Fibroblast of skin of left quadriceps (primary cell): Measurements from ENCODE around the gene TSPAN18.

Experiments used
- DNase-seq, 2 experiments: peaks; one replicate each; pipeline ENCODE4 v3.0.0-alpha.2; 2013; ENCODE audit warnings: low read depth in 2 of 2

Gene TSPAN18, protein sequence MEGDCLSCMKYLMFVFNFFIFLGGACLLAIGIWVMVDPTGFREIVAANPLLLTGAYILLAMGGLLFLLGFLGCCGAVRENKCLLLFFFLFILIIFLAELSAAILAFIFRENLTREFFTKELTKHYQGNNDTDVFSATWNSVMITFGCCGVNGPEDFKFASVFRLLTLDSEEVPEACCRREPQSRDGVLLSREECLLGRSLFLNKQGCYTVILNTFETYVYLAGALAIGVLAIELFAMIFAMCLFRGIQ

DNA sequence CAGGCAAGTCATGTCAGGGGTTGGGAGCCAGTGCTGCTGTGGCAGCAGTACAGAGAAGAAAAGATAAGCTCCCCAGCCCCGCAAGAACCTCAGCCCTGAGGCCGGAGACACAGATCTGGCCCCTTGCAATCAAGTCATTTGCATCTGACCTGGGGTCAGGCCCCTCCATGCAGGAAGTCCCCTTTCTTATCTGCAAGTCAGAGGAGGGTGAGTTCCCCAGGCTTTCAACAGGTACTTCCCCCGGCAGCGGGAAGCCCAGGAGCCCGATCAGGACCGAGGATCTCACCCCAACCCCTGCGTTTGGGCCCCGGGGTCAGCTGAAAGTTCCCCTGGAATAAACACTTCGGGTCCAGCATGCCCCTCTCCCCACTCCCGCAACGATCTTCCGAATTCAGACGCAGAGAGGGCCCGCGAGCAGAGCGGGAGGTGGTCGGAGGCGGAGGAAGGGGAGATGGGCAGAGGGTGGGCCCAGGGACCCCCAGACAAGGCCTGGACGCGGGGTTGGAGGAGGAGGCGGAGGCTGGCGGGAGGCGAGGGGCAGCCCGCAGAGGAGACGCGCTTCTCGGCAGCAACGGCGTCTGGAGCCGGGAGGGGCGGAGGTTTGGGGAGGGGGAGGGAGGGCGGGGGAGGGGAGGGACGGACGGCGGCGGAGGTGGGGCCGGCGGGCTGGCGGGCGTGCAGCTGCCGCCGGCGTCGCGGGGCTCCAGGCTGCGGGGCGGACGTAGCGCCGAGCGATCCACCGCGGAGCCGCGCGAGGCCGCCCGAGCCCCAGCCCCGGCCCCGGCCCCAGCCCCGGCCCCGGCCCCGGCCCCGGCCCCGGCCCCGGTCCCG lies at the start of gene TSPAN18:
Gene TSPAN18, plus strand, starts transcription at position 680 of the 831 bp plus-strand sequence. CDS start 179,455 bp downstream, outside the sequence.
- DNase-seq: no peak

DNA sequence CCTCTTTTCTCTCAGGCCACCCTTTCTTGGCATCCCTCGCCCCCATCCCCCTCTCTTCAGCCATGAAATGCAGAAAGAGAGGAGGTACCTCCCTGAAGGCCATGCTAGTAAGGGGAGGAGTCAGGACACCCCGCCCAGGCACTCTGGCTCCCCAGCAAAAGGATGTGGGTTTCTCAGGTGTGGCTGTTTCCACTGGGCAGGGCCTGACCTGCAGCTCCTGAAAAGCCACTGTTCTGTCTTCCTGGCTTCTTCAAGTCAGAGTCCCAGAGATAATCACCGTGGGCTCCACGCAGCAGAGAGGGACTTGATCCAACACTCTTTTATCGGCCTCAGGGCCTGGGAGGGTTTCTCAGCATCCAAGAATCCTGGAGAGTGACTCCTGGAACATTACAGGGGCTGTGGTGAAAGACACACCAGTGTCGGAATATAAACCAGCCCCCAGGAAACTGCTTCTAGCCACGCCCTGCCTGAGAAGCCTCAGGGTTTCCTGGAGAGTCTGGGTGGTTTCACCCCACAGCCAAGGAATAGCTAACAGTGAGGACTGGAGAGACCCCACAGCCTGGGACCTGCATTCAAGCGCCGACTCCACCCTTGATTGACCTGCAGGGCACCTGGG lies 45.7 kb upstream of the TSPAN18 start:
- DNase-seq: no peak

DNA sequence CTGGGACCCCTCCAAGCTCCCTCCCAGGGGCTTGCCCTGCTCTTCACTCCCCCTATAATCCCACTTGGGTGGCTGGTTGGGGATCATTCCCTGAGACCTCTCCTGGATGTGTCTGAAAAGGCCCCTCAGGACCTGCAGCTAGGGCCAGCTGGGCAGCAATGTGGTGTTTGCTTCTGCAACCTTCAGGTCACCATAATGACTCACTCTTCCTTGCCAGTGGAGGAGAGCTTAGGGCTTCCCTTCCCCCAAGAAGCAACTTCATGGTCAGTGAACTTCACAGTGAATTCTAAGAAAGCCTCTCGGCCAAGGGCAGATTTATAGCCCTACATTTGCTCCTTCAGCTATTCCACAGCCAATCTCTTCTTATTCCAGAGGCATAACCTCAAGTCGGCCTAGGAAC lies 45.1 kb upstream of the TSPAN18 start:
- DNase-seq: no peak

DNA sequence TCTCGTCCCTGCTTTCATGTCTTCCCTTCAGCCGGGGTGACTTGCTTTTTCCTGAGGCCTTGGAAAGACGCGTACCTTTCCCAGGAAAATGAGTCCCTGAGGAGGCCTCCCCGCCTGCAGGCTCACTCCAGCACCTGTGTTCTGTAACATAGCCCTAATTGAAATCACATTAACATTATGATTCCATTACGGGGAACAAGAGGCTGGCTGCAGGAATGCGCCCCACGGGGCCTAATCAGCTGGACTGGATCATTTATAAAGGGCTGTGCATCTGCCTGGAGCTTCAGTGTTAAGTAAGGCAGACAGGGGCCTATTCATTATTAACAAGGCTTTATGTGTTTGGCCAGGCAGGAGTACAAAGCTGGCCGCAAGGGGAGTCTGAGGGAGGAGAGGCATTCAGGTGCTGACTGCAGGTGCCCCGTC lies 41.9 kb upstream of the TSPAN18 start:
- DNase-seq: no peak

DNA sequence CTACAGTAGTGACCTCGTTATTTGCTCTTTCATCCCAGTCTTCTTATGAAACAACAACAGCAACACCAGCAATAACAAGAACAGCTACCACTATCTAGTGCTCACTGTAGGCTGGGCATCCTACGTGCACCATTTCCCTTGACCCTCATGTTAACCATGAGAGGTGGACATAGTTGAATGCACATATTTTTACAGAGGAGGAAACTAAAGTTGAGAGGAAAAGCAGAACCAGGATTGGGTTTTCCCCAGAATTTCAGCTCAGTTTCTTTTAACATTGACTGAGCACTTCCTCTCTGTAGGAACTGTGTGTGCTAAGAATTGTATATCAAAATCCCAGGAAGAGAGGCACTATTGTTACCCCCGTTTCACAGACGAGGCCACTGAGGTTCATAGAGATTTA lies 39.4 kb upstream of the TSPAN18 start:
- no peak for DNase-seq

DNA sequence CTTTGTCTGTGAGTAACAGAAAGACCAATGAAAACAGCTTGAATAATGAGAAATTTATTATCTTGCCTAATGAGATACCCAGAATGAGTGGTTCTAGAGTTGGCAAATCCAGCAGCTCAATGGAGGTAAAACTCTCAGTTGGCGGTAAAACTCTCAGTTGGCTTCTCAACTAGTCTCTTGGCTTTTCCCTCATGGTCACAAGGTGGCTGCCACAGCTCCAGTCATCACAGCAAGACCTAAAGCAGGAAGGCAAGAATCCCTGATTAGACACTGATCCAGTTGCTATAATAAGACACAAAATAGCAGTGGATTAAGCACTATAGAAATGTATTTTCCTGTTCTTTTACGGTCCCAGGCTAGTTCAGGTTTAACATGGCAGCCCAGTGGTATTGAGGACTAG lies 37.5 kb upstream of the TSPAN18 start:
- no peak for DNase-seq

DNA sequence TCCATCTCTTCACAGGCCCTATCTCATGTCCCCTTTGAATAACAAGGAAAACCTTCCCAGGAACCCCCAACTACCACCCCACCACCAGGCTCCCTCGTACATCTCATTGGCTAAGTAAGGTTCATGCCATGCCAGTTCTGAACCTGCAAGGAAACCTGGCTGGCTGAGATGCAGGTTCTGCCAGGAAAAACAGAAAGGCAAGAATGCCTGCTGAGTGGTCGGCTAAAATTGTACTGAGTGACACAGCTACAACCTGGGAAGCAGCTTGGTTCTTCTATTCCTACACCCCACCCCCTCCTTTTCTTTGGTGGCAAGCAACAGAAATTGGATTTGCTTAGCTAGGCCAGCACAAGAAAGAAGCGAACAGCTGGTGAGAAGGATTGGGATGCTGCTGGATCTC lies 36.1 kb upstream of the TSPAN18 start:
- no peak for DNase-seq

DNA sequence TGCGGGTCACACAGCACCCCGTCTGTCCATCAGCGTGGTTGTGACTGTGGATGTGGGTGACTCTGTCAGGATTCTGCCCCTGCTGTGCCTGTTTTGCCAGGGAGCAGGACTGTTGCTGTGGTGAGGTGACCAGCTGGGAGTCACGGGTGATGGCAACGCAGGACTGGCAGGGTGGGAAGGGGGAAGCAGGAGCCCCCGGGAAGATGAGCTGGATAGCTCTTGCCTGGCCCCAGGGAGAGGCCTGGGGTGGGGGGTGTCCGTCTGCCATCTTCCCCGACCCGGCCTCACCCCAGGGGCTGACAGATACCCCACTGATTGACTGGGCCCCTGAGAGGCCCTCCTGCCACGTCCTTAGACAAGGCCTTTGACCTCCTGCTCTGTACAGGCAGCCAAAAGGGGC lies 34.3 kb upstream of the TSPAN18 start:
- no peak for DNase-seq

DNA sequence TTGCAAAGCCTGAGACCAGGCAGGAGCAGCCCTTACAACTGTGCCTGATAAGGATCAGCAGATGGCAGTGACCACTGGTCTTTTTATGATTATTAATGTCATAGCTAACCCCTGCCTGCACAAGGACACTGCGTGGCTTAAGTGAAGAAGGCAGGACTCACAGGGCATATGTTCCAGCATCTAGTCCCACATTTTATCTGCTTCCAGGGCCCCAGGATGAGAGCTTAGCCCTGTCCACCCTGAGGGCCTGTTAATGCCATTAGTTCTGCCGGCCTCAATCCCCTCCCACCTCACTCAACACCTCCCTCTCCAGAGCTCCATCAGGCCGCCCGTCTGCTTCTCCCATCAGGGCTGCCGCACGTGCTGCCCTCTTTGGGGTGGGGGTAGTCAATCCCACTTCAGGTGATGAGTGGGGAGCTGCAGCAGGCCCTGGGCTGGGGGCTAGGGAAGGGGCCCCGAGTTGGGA lies 33.1 kb upstream of the TSPAN18 start:
- DNase-seq: no peak

DNA sequence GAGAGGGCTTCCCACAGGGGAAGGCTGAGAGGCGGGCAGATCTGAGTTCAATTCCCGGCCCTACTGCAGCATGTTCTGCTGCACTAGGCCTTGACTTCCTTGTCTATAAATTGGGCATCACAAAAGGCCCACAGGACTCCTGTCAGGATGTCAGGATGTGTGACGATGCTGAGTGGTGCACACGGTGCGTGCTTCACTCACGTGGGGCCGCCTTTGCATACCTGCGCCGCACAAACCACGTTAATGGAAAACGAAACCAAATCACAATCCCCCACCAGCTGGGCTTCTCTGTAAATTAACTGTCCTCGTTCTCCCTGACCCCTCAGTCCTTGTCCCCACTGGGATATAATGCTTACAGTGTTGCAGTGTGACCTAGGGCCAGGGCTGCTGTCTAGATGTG lies 32.3 kb upstream of the TSPAN18 start:
- no peak for DNase-seq

DNA sequence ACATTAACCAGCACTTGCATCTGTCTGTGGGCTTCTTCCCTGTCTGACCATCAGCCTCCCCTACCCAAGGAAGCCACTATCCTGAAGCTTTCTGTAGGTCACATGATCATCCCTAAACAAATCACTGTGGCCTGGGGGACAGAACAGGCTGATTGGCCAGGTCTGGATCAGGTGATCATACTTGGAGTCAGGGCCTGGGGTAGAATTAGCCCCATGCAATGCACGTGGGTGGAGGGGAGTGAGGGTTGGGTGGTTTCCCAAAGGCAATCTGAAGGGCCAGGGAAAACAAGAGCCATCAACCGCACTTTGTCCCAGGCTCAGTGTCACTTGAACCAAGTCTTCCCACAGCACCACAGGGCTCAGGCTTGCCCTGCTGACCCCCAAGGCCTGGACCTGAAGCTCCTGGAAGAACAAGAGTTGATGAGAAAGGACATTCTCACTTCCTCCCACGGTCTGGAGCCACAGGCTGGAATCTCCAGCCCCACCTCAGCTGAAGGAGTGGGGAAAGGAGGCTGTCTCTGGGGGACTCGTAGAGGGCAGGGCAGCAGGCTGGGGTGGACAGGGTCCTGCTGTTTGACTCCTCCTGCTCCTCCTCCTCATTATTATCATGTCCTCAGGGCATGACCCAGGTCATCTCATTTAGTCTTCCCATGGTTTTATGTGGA lies 31.5 kb upstream of the TSPAN18 start:
- DNase-seq: no peak

DNA sequence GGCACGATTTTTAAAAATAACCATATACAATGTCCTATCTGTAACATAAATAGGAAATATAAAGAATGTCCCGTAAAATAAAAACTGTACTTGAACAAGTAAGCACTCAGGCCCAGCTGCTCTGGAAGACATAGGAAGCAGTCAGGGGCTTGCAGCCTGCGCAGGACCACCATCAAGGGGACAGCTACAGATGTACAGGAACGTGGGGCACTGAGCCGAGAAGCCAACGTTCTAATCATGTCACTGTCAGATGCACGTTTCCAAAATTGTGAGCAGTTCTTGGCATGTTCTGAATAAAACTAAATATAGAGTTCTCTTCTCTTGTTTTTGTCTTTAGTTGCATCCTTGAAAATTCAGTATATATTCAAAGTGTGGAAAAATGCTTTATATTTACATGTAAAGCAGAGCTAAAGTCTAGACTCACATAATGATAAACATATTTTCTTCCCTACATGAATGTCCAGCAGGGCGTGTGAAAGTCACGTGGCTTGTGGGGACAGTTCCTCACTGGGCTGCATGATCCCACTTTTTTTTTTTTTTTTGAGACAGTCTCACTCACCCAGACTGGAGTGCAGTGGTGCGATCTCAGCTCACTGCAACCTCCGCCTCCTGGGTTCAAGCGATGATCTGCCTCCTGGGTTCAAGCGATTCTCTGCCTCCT lies 28.4 kb upstream of the TSPAN18 start:
- no peak for DNase-seq

DNA sequence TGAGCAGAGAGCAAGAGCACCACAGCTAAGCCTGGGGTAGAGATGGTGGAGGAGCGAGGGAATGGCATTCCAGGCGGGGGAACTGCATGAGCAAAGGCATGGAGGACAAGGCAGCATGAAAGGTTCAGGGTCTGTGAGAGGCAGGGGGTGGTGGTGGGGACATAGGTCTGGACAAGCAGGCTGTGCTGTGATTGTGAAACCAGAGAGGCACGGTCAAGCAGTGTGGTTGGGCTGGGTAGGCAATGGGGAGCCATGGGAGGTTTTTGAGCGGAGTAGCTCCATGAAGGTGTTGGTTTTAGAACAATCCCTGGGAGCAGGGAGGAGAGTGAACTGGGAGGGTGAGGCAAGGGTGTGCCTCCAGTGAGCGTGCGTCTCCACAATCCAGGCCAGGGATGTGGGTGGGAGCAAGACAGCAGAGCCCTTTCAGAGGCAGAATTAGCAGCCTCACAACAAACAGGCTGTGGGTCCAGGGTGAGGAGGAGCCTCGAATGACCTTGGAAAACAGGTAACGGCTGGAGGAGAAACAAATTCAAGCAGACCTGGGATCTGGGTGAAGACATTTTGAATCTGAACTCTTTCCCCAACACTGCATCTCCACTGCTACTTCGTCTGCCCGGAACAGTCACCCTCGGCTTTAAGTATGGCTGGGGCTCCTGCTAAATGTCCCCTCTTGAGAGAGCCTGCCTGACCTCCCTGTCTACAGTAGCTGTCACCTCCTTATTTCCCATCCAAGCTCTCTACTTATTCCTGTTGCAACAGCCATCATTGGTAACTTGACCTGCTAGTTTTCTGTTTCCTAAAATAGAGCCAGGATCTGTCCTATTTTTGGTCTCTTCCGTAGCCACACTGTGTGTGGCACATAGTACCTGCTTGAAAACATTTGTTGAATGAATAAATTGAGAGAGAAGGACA lies 27.0 kb upstream of the TSPAN18 start:
- no peak for DNase-seq

DNA sequence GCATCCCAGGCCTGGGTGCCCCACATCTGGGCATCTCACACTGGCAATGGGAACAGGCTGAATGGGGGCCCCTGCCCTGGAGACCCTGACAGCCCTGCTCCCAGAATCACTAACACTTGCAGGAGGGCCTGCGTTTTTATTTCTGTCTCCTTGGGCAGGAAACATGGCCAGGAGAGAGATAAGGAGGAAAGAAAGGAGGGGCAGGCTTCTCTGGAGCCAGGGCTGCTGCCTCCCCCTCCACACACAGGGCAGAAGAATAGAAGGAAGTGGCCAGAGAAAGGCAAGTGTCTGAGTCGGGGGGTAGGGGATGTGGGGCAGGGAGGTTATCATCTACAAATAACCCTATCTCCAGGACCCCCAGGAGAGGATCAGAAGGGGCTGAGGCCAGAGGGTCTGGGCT lies 25.5 kb upstream of the TSPAN18 start:
- DNase-seq: no peak

DNA sequence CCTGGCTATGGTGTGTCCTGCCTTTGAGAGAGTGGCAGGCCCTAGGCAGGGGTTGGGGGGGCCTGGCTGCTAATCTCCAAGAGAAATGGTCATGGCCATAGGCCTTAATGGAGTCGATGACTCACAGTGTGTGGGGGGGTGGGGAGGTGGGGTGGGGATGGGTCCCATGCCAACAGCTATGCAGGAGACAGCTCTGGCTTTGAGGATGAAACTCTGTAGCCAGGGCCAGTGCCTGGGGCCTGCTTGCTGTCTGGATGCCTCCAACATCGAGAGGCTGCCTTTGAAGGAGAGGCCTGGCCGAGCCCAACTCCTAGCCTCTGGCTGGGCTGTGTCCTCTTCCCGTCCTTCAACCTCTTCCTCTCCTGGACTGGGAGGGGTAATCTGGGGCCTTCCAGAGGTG lies 23.9 kb upstream of the TSPAN18 start:
- no peak for DNase-seq

DNA sequence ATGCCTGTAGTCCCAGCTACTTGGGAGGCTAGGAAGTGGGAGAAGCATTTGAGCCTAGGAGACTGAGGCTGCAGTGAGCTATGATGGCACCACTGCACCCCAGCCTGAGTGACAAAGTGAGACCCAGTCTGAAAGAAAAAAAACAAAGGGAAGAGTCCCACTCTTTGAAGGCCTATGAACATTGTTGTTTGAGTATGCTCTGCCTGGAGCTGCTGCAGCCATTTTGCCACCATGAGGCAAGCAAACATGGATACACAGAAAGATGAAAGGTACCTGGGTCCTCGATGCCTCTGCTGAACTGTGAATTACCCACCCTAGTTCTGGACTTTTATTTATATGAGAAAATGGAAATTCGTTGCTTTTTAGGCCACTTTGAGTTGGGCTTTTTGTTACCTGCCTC lies 19.7 kb upstream of the TSPAN18 start:
- no peak for DNase-seq

DNA sequence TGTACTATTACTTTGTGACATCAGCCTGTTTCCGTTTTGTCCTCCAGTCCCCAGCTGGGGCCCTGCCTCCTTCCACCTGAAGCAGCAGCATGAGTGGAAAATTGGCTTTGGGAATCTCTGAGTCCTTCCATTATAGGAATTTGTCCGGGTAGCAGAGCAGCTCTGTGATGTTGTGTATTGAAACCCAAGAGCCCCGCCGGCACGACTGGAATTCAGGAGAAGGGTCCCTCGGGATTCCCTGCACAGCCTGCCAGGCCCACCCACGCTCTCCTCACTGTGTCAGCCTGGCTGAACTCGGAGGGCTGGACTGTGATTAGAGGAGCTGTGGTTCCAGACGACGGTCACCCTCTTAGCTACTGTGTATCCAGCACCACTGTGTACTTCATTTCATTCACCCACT lies 18.8 kb upstream of the TSPAN18 start:
- no peak for DNase-seq

DNA sequence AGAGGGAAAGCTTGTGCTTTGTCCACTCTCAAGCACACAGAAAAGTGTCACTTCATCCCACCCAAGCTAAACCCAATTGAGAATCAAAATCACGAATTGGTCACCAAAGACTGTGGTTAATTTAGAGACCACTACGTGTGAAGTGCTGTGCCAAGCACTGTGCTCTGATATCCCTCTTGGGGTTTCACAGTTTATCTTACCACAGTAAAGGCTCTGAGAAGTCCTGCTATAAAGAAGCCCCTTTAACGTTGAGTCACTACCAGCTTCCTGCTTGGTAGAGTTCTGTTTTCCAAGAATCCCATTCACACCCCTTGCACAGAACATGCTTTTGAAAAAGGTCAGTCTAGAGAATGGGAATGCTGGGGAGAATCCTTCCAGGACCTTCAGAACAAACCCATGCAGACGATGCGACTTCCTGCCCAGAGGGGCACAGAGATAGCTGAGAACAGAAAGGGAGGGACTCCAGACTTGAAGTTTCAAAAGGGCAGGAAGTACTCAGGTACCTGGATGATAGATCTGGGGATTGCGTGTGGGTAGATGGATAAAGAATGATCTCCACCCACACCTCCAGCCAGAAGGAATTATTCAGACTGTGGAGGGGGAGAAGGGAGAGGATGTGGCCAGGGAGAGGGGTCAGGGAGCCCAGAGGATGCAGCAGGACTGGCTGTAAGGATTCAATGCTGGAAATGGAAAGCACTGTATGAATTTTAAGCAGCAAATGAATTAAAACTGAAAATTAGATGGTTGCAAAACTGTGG lies 18.1 kb upstream of the TSPAN18 start:
- no peak for DNase-seq

DNA sequence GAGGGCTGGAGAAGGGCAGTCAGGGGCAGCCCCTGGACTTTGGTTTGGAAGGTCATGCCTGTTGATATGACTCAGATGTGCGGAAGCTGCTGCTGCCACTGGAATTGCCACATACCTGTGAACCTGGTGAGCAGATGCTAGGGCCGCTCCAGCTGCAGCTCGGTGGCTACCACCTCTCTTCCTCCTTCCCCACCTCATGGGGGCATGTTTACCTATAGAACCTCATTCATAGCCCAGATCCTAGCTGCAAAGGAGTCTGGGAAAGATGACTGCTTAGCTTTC lies 17.5 kb upstream of the TSPAN18 start:
- DNase-seq: no peak

DNA sequence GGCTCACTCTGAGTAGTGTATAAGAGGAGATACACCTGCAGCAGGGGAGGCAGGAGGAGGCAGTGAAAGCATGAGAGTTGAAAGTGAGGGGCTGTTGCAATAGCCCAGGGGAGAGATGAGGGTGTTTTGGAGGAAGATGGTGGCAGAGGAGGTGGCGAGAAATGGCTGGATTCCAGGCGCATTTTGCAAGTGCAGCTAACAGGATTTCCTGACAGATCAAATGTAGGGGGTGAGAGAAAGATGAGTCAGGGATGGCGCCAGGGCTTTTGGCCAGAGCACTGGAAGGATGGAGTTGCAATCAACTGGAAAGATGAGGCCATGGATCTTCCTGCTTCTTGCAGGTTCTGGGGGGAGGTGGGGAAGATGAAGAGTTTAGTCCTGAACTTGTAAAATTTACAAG lies 16.8 kb upstream of the TSPAN18 start:
- no peak for DNase-seq
